Measurements from ENCODE around the gene CSKMT. TPM values are rescaled to one million over a fixed set of nuclear protein-coding genes. Genes with fewer than 3 reads are reported as not detected.

The CSKMT gene
- total RNA-seq, 1 donor from 2014 or later = 28.7 TPM

GRCh38 chr11:62676698-62677097, 11.6 kb downstream of the CSKMT start:
- peaks cover 56% of the 10 kb centered on the region for H3K4me1 ChIP-seq
- DNase-seq (ENCODE audit: extremely low spot score in 2 of 2) = no peak
- no peak overlapping the region for H3K4me3 ChIP-seq
- H3K27ac ChIP-seq = no peak overlapping the region
- H3K9me3 ChIP-seq = no peaks in the 10 kb centered on the region
- intact Hi-C loops (cut with DNase I) = no loop called here
- peaks cover 0 to 32% of the 10 kb centered on the region in 2 donors for H3K36me3 ChIP-seq
- no peak for TF ChIP-seq POLR2AphosphoS5 (IDR thresholded peaks at IDR 0.05; ENCODE audit: insufficient read depth in 1 of 2, low read depth in 1 of 2)
- TF ChIP-seq CTCF (IDR thresholded peaks at IDR 0.05) = no peak
- no peak for TF ChIP-seq POLR2A (IDR thresholded peaks at IDR 0.05)
- no peaks in the 10 kb centered on the region for H3K27me3 ChIP-seq

GRCh38 chr11:62677156-62677555, 12.0 kb downstream of the CSKMT start:
- Histone ChIP-seq H3K27ac (no peak overlapping the region), H3K4me1 (peaks cover 56% of the 10 kb centered on the region), H3K36me3 (peaks cover 0 to 32% of the 10 kb centered on the region in 2 donors), H3K4me3 (no peak overlapping the region), H3K9me3 (no peaks in the 10 kb centered on the region), H3K27me3 (no peaks in the 10 kb centered on the region)
- TF ChIP-seq CTCF (IDR thresholded peaks at IDR 0.05) = no peak
- no peak for TF ChIP-seq POLR2AphosphoS5 (IDR thresholded peaks at IDR 0.05; ENCODE audit: insufficient read depth in 1 of 2, low read depth in 1 of 2)
- no peak for TF ChIP-seq POLR2A (IDR thresholded peaks at IDR 0.05)
- intact Hi-C loops (cut with DNase I) = no loop called here
- DNase-seq (ENCODE audit: extremely low spot score in 2 of 2) = no peak

GRCh38 chr11:62677714-62678113, 12.6 kb downstream of the CSKMT start:
- intact Hi-C loops (cut with DNase I) = no loop called here
- peaks cover 50% of the 10 kb centered on the region for H3K4me1 ChIP-seq
- H3K4me3 ChIP-seq = peak overlapping the region in 1 of 2 donors; percentile 95
- peaks cover 0 to 32% of the 10 kb centered on the region in 2 donors for H3K36me3 ChIP-seq
- no peaks in the 10 kb centered on the region for H3K27me3 ChIP-seq
- no peaks in the 10 kb centered on the region for H3K9me3 ChIP-seq
- TF ChIP-seq POLR2A (IDR thresholded peaks at IDR 0.05) (no peak), POLR2AphosphoS5 (IDR thresholded peaks at IDR 0.05; ENCODE audit: insufficient read depth in 1 of 2, low read depth in 1 of 2) (no peak), CTCF (IDR thresholded peaks at IDR 0.05) (no peak)
- H3K27ac ChIP-seq = no peak overlapping the region
- DNase-seq (ENCODE audit: extremely low spot score in 2 of 2) = no peak

- intact Hi-C loops (cut with DNase I) = no loop called here
- TF ChIP-seq POLR2AphosphoS5 (IDR thresholded peaks at IDR 0.05; ENCODE audit: insufficient read depth in 1 of 2, low read depth in 1 of 2) = no peak
- TF ChIP-seq CTCF (IDR thresholded peaks at IDR 0.05) = no peak
- no peak for TF ChIP-seq POLR2A (IDR thresholded peaks at IDR 0.05)
- peak overlapping the region; percentile 86 for H3K27ac ChIP-seq
- DNase-seq (ENCODE audit: extremely low spot score in 2 of 2) = no peak
- H3K27me3 ChIP-seq = no peaks in the 10 kb centered on the region
- H3K4me1 ChIP-seq = peaks cover 43% of the 10 kb centered on the region
- peak overlapping the region; percentile 95 to 98 for H3K4me3 ChIP-seq
- H3K9me3 ChIP-seq = no peaks in the 10 kb centered on the region
- H3K36me3 ChIP-seq = peaks cover 0 to 32% of the 10 kb centered on the region in 2 donors
Measured at GRCh38 chr11:62678433-62678769, 13.3 kb downstream of the CSKMT start.

- Histone ChIP-seq H3K27me3 (no peaks in the 10 kb centered on the region), H3K4me1 (peaks cover 38% of the 10 kb centered on the region), H3K9me3 (no peaks in the 10 kb centered on the region), H3K4me3 (peak within 1 kb of the TSS; percentile 95 to 98), H3K27ac (peak within 1 kb of the TSS; percentile 86), H3K36me3 (peaks cover 0 to 27% of the 10 kb centered on the region in 2 donors)
- intact Hi-C loops (cut with DNase I) = no loop called here
- no peak for TF ChIP-seq POLR2A (IDR thresholded peaks at IDR 0.05)
- no peak for TF ChIP-seq CTCF (IDR thresholded peaks at IDR 0.05)
- peak; percentile 95 to 96 for TF ChIP-seq POLR2AphosphoS5 (IDR thresholded peaks at IDR 0.05; ENCODE audit: insufficient read depth in 1 of 2, low read depth in 1 of 2)
- DNase-seq (ENCODE audit: extremely low spot score in 2 of 2) = peak in 1 of 2 donors; percentile 96
Measured at GRCh38 chr11:62678770-62679696, 13.9 kb downstream of the CSKMT start, which contains the start of gene UBXN1. Gene UBXN1 (minus strand): TSS chr11:62679073. CDS start chr11:62678923, 150 bp downstream.
